ENCODE data around the gene MEGF11.

MEGF11 gene

DNA sequence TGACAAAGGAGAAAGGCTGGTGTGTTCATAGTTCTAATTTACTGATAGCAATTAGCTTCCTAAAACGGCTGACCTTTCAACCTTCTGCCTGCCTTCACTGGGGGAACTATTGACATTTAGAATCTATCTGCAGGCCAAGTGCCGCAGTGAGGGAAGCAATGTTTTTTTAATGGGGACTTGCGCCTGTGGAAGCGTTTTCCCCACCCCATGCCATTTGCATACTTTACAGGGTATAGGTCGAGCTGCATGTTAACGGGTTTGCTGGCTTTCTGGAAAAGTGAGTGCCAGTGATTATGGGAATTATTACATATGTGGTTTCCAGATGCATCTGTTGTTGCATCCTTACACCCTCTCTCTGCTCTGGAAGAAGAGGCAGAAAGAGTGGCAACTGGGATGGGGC lies 204.2 kb downstream of the MEGF11 start:
- H3K27ac Mint-ChIP-seq, result no peak overlapping the region
- no peaks in the 10 kb centered on the region for H3K36me3 Mint-ChIP-seq (ENCODE audit: low read depth)
- H3K4me3 Mint-ChIP-seq, result no peak overlapping the region
- H3K9me3 Mint-ChIP-seq, result no peaks in the 10 kb centered on the region
- H3K4me1 Mint-ChIP-seq (ENCODE audit: low read depth), result no peaks in the 10 kb centered on the region
- peaks cover 9% of the 10 kb centered on the region for H3K27me3 Mint-ChIP-seq (ENCODE audit: low read depth)

GRCh38 chr15:66047321-66048024 lies 206.1 kb downstream of the MEGF11 start:
- Mint-ChIP-seq H3K4me1 (ENCODE audit: low read depth) (no peaks in the 10 kb centered on the region), H3K27ac (no peak overlapping the region), H3K36me3 (ENCODE audit: low read depth) (no peaks in the 10 kb centered on the region), H3K4me3 (no peak overlapping the region), H3K9me3 (no peaks in the 10 kb centered on the region), H3K27me3 (ENCODE audit: low read depth) (peaks cover 12% of the 10 kb centered on the region)

- Mint-ChIP-seq H3K4me1 (ENCODE audit: low read depth) (no peaks in the 10 kb centered on the region), H3K9me3 (no peaks in the 10 kb centered on the region), H3K4me3 (no peak overlapping the region), H3K36me3 (ENCODE audit: low read depth) (no peaks in the 10 kb centered on the region), H3K27me3 (ENCODE audit: low read depth) (peaks cover 12% of the 10 kb centered on the region), H3K27ac (no peak overlapping the region)
Measured at GRCh38 chr15:66046751-66047150, 206.8 kb downstream of the MEGF11 start.

- Mint-ChIP-seq H3K27me3 (ENCODE audit: low read depth) (peaks cover 12% of the 10 kb centered on the region), H3K4me1 (ENCODE audit: low read depth) (no peaks in the 10 kb centered on the region), H3K4me3 (no peak overlapping the region), H3K27ac (no peak overlapping the region), H3K36me3 (ENCODE audit: low read depth) (no peaks in the 10 kb centered on the region), H3K9me3 (no peaks in the 10 kb centered on the region)
Measured at GRCh38 chr15:66046326-66046725, 207.2 kb downstream of the MEGF11 start.

DNA sequence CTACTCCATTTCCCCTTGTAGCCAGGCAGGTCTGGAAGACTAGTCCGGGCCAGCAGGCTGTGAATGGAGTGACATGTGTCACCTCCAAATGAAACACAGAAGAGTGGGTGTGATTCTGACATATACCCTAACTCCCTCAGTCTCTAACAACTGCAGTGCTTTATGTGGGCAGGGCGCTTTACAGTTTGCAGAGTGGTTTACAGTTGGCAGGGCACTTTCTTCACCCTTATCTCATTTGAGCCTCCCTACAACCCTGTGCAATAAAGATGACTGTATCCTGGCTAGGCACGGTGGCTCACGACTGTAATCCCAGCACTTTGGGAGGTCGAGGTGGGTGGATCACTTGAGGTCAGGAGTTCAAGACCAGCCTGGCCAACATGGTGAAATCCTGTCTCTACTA lies 208.0 kb downstream of the MEGF11 start:
- no peaks in the 10 kb centered on the region for H3K9me3 Mint-ChIP-seq
- H3K4me3 Mint-ChIP-seq, result no peak overlapping the region
- H3K4me1 Mint-ChIP-seq (ENCODE audit: low read depth), result no peaks in the 10 kb centered on the region
- H3K27ac Mint-ChIP-seq, result no peak overlapping the region
- H3K36me3 Mint-ChIP-seq (ENCODE audit: low read depth), result no peaks in the 10 kb centered on the region
- H3K27me3 Mint-ChIP-seq (ENCODE audit: low read depth), result peaks cover 16% of the 10 kb centered on the region

DNA sequence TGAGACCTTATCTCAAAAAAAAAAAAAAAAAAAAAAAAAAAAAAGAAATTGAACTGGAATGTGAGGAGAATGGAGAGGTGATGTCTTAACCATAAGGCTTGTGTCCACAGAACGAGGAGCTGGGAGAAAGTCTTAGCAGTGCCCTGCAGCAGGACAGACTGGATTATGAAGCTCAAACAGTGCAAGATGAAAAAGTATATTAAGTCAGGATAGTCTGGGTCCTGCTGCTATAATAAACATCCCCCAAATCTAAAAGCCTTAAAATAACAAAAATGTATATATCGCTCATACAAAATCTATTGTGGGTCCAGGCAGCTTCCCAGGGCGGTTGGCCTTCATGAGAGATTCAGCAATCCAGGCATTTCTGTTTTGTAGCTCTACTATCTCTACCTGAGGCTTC lies 208.7 kb downstream of the MEGF11 start:
- Mint-ChIP-seq H3K27me3 (ENCODE audit: low read depth) (peaks cover 18% of the 10 kb centered on the region), H3K4me1 (ENCODE audit: low read depth) (no peaks in the 10 kb centered on the region), H3K27ac (no peak overlapping the region), H3K9me3 (no peaks in the 10 kb centered on the region), H3K4me3 (no peak overlapping the region), H3K36me3 (ENCODE audit: low read depth) (no peaks in the 10 kb centered on the region)

GRCh38 chr15:66043264-66043663 lies 210.3 kb downstream of the MEGF11 start:
- no peak overlapping the region for H3K27ac Mint-ChIP-seq
- no peaks in the 10 kb centered on the region for H3K9me3 Mint-ChIP-seq
- no peaks in the 10 kb centered on the region for H3K36me3 Mint-ChIP-seq (ENCODE audit: low read depth)
- H3K4me3 Mint-ChIP-seq, result no peak overlapping the region
- H3K4me1 Mint-ChIP-seq (ENCODE audit: low read depth), result no peaks in the 10 kb centered on the region
- H3K27me3 Mint-ChIP-seq (ENCODE audit: low read depth), result peaks cover 29% of the 10 kb centered on the region

DNA sequence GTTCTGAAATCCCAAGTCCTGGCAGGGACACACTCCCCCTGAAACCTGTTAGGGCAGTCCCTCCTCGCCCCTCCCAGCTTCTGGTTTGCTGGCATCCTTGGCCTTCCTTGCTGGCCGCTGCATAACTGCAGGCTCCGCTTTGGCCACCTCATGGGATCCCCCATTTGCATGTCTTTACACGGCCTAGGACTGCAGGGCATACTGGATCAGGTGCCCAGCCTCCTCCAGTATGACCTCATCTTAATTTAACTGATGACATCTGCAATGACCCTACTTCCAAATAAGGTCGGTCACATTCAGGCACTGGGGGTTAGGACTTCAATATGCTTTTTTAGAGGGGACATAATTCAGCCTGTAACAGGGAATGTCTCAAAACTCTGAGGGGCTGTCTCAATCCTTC lies 210.9 kb downstream of the MEGF11 start:
- Mint-ChIP-seq H3K27me3 (ENCODE audit: low read depth) (peaks cover 36% of the 10 kb centered on the region), H3K4me3 (no peak overlapping the region), H3K36me3 (ENCODE audit: low read depth) (no peaks in the 10 kb centered on the region), H3K9me3 (no peaks in the 10 kb centered on the region), H3K4me1 (ENCODE audit: low read depth) (no peaks in the 10 kb centered on the region), H3K27ac (no peak overlapping the region)

DNA sequence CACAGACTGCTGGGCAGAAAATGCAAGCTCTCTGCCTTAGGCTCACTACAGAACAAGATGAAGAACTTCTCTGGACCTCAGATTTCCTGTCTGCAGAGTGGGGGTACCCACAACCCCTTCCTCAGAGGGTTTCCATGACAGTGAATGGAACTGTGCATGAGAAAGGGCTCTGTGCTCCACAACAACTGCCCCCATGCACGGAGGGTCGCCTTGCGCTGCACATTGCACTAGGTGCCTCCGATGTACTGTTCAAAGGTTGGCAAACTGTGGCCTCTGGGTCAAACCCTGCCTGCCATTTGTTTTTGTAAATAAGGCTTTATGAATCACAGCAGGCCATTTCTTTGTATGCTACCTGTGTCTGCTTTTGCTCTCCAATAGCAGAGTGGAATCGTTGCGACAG lies 212.3 kb downstream of the MEGF11 start:
- no peak overlapping the region for H3K27ac Mint-ChIP-seq
- peaks cover 46% of the 10 kb centered on the region for H3K27me3 Mint-ChIP-seq (ENCODE audit: low read depth)

GRCh38 chr15:66040211-66040892 lies 213.2 kb downstream of the MEGF11 start:
- no peaks in the 10 kb centered on the region for H3K9me3 Mint-ChIP-seq
- H3K27ac Mint-ChIP-seq, result no peak overlapping the region
- H3K36me3 Mint-ChIP-seq (ENCODE audit: low read depth), result no peaks in the 10 kb centered on the region
- peaks cover 52% of the 10 kb centered on the region for H3K27me3 Mint-ChIP-seq (ENCODE audit: low read depth)
- no peaks in the 10 kb centered on the region for H3K4me1 Mint-ChIP-seq (ENCODE audit: low read depth)
- H3K4me3 Mint-ChIP-seq, result no peak overlapping the region

More for the DNA sequence above, 212.3 kb downstream of the MEGF11 start:
- no peaks in the 10 kb centered on the region for H3K36me3 Mint-ChIP-seq (ENCODE audit: low read depth)
- H3K4me3 Mint-ChIP-seq, result no peak overlapping the region
- H3K9me3 Mint-ChIP-seq, result no peaks in the 10 kb centered on the region
- no peaks in the 10 kb centered on the region for H3K4me1 Mint-ChIP-seq (ENCODE audit: low read depth)

GRCh38 chr15:66039117-66039871 lies 214.3 kb downstream of the MEGF11 start:
- no peaks in the 10 kb centered on the region for H3K9me3 Mint-ChIP-seq
- H3K4me3 Mint-ChIP-seq, result no peak overlapping the region
- no peak overlapping the region for H3K27ac Mint-ChIP-seq
- H3K4me1 Mint-ChIP-seq (ENCODE audit: low read depth), result no peaks in the 10 kb centered on the region
- peaks cover 59% of the 10 kb centered on the region for H3K27me3 Mint-ChIP-seq (ENCODE audit: low read depth)
- no peaks in the 10 kb centered on the region for H3K36me3 Mint-ChIP-seq (ENCODE audit: low read depth)

- H3K4me1 Mint-ChIP-seq (ENCODE audit: low read depth), result no peaks in the 10 kb centered on the region
- H3K27ac Mint-ChIP-seq, result no peak overlapping the region
- no peaks in the 10 kb centered on the region for H3K36me3 Mint-ChIP-seq (ENCODE audit: low read depth)
- peaks cover 54% of the 10 kb centered on the region for H3K27me3 Mint-ChIP-seq (ENCODE audit: low read depth)
- no peak overlapping the region for H3K4me3 Mint-ChIP-seq
- H3K9me3 Mint-ChIP-seq, result no peaks in the 10 kb centered on the region
Measured at GRCh38 chr15:66038387-66039116, 215.0 kb downstream of the MEGF11 start.

DNA sequence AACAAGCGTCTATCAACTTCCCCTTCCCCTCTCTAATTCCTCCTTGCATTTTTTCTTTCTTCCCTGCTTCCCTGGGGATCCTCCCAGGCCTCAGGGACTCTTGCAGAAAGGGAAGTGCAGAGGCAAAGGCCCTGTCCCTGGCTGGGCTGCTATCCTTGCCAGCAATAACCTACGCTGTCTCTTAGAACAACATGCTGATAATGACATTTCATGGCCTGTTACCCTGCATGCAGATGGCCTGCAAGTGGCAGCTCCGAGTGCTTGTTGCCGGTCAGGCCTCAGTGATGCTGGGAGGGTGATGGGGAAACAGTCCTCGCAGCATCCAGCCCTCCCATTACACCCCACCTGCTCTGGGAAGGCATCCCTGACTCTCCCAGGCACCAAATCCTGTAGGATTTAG lies 216.7 kb downstream of the MEGF11 start:
- Mint-ChIP-seq H3K27ac (no peak overlapping the region), H3K36me3 (ENCODE audit: low read depth) (no peaks in the 10 kb centered on the region), H3K4me1 (ENCODE audit: low read depth) (no peaks in the 10 kb centered on the region), H3K27me3 (ENCODE audit: low read depth) (peaks cover 56% of the 10 kb centered on the region), H3K9me3 (no peaks in the 10 kb centered on the region), H3K4me3 (no peak overlapping the region)

GRCh38 chr15:66035901-66036300 lies 217.6 kb downstream of the MEGF11 start:
- Mint-ChIP-seq H3K4me3 (no peak overlapping the region), H3K27me3 (ENCODE audit: low read depth) (peaks cover 56% of the 10 kb centered on the region), H3K4me1 (ENCODE audit: low read depth) (no peaks in the 10 kb centered on the region), H3K27ac (no peak overlapping the region), H3K9me3 (peaks cover 5% of the 10 kb centered on the region), H3K36me3 (ENCODE audit: low read depth) (no peaks in the 10 kb centered on the region)

Measured in T-helper 1 cell treated with Interleukin-12 subunit alpha and Interleukin-12 subunit beta and Interleukin-4 antibody, amounts not matched to agents 30 μg/mL and 1 μg/mL, for 36 hours (primary cell).